Heart left ventricle (tissue), 16 donors: ENCODE data around the gene PKP3. TPM values are rescaled to one million over a fixed set of nuclear protein-coding genes. Genes with fewer than 3 reads are reported as not detected.
A peak's percentile ranks its signal among the peaks of the same experiment; 100 is the strongest.

ENCODE experiments used
- ATAC-seq, 4 donors: fragments of 200-7000 bp; cut with Tn5 transposase; one replicate each; pipeline ENCODE4 v1.9.1; 2020 to 2022; ENCODE audit warnings: moderate library complexity in 4 of 4, mild to moderate bottlenecking in 3 of 4, moderate number of reproducible peaks in 1 of 4
- DNase-seq, 5 donors: peaks; one replicate each; pipeline ENCODE4 v3.0.0-alpha.2; 2020
- H3K27ac ChIP-seq, 12 donors: fragments of 200-600 bp; sonication (generic) in 4 of 12; one replicate each; pipeline versions ENCODE4 v1.5.0 to v1.8.0; 2016 to 2022; ENCODE audit warnings: mild to moderate bottlenecking in 2 of 12
- H3K27me3 ChIP-seq, 9 donors: fragments of 200-600 bp; sonication (generic) in 2 of 9; one replicate each; pipeline versions ENCODE4 v1.5.1 to v1.8.0; 2016 to 2022; ENCODE audit warnings: mild to moderate bottlenecking in 3 of 9
- H3K36me3 ChIP-seq, 9 donors: fragments of 200-600 bp; sonication (generic) in 2 of 9; one replicate each; pipeline versions ENCODE4 v1.5.0 to v1.8.0; 2018 to 2022; ENCODE audit warnings: mild to moderate bottlenecking in 2 of 9
- H3K4me1 ChIP-seq, 12 donors: fragments of 200-600 bp; sonication (generic) in 4 of 12; one replicate each; pipeline versions ENCODE4 v1.5.0 to v1.8.0; 2016 to 2022; ENCODE audit warnings: mild to moderate bottlenecking in 3 of 12
- H3K4me3 ChIP-seq, 12 donors: fragments of 200-600 bp; sonication (generic) in 4 of 12; one replicate each; pipeline versions ENCODE4 v1.5.0 to v1.8.0; 2017 to 2022; ENCODE audit warnings: mild to moderate bottlenecking in 9 of 12, moderate library complexity in 4 of 12
- H3K9me3 ChIP-seq, 12 donors: fragments of 200-600 bp; sonication (generic) in 4 of 12; one replicate each; pipeline versions ENCODE4 v1.5.0 to v1.8.0; 2016 to 2022; ENCODE audit warnings: mild to moderate bottlenecking in 1 of 12
- POLR2A ChIP-seq, 2 donors: fragments of 450-650 bp; IDR thresholded peaks; one replicate each; pipeline ENCODE4 v1.6.1; 2017; ENCODE audit warnings: antibody characterized with exemption in 2 of 2, mild to moderate bottlenecking in 2 of 2, moderate library complexity in 2 of 2
- WGBS, 4 donors: extraction: QIAGEN DNeasy Blood & Tissue Kit in 2 of 4; methylation state at CpG; one replicate each; pipeline versions ENCODE4 v1.1.5 to v1.1.7; 2013 to 2018; 5-methylcytosine and 5-hydroxymethylcytosine counted together
- intact Hi-C, 10 donors: fragments of 100-400 bp; cut with DNase I; formaldehyde crosslinking; loops; one replicate each; pipeline versions ENCODE4 v1.11.1 to v1.14.2; 2022
- polyA plus RNA-seq, 2 donors: library from polyadenylated mRNA; stranded (reverse); fragments of 200-250 nt; gene quantifications; one replicate each; pipeline ENCODE4 v1.2.3, GENCODE V29; 2013
- total RNA-seq, 9 donors: library from RNA; depleted of rRNA in 2 of 9; stranded (reverse); fragments of >200 nt in 2 of 9; fragmentation: NEBNext Ultra II Directional in 3 of 9; extraction: Animal tissue kit (Norgen Biotek cat#: 25700) in 3 of 9; gene quantifications; one replicate each; pipeline versions ENCODE4 v1.1.0 to v1.2.4, GENCODE V29; 2016 to 2023
- TF ChIP-seq, protein P1 (sequence below), 12 donors: fragments of 200-600 bp; sonication (generic) in 4 of 12; IDR thresholded peaks; one replicate each; pipeline versions ENCODE4 v1.5.0 to v1.8.0; 2018 to 2022; ENCODE audit warnings: antibody characterized with exemption in 12 of 12, mild to moderate bottlenecking in 5 of 12
- donor health status: ischemic (EF 13 %, LVEDD 7.1; RV severe dilation, severe dysfunction).
- donor health status: healthy with polysubstance abuse.
- donor health status: DM: no; HTN: yes; CAD: no.
- donor health status: DM: no; HTN: no; CAD: no.
- donor health status: ischemic (EF 25% LVEDD 6.9; RV normal size, moderate dysfunction).
- donor health status: ischemic (EF 25% LVEDD 5.7; RV mildly dilated, moderate dysfunction).
- donor health status: healthy.
- donor health status: DM: yes; HTN: yes; CAD: no.
- donor health status: ischemic (EF 35%, LVEDD 5.7; RV mildly dilated, moderate dysfunction).
- donor health status: nonischemic (EF 11% LVEDD 7.7; RV severe dilation, severe dysfunction).
- donor health status: DM: yes; HTN: yes; CAD: no.
- donor health status: PGD.
- donor health status: ischemic (EF 29% LVEDD 5.4; RV normal size, mild dysfunction).
- donor health status: nonischemic (EF 23%, LVEDD 6.1; RV moderate dilation, normal function).

PKP3 gene
- total and polyA plus RNA-seq, 11 donors = 0.15 to 2.0 (median 0.61) TPM

DNA sequence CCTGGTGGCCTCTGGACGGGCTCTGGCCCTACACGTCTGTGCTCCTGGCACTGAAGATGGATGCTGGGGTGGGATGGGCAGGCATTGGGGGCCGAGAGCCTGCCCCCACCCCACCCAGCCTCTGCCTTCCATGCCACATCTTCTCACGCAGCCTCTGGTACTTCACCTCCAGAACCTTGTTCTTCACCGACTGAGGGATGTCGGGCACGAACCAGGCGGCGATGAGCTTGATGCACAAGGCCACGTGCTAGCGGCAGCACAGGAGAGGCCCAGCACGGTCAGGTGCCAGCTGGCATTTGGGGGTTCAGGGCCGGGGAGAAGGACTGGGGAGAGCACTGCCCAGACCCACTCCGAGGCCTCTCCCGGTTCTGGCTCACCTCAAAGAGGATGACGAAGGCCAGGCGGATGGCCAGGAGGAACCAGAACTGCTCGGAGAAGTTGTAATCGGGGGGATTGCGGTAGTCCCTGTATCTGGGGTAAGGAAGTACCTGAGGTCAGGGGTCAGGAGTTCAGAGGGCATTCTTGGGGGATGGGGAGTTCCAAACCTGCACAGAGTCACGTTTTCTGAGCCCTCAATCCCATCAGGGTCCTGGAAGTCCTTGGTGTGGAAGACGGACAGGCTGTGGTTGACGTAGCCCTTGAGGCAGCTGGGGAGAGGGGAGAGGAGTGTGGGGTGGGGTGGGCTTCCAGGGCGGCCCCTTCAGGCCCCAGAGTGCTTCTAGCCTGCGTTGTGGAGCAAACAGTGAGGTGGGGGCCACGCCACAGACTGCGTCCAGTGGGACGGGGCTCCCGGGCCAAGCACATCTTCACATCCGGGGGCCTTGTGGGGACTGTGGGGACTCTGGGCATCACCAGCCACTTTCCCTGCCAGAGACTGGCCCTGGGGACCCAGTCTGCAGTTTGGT is 24.6 kb downstream of the PKP3 start:
- 84 to 90% (median 85%) methylated on average over 28 to 30 of the region's 30 CpGs for WGBS, 4 donors
- peak in 2 of 5 donors; percentile 18 to 24 for DNase-seq
- Histone ChIP-seq H3K4me1 (peaks cover 0 to 25% (median 13%) of the 10 kb centered on the region in 12 donors), H3K27me3 (peaks cover 4 to 75% (median 30%) of the 10 kb centered on the region in 9 donors), H3K27ac (no peak overlapping the region), H3K9me3 (no peaks in the 10 kb centered on the region), H3K4me3 (no peak overlapping the region), H3K36me3 (no peaks in the 10 kb centered on the region)
- ATAC-seq = no peak
- TF ChIP-seq, protein P1, sequence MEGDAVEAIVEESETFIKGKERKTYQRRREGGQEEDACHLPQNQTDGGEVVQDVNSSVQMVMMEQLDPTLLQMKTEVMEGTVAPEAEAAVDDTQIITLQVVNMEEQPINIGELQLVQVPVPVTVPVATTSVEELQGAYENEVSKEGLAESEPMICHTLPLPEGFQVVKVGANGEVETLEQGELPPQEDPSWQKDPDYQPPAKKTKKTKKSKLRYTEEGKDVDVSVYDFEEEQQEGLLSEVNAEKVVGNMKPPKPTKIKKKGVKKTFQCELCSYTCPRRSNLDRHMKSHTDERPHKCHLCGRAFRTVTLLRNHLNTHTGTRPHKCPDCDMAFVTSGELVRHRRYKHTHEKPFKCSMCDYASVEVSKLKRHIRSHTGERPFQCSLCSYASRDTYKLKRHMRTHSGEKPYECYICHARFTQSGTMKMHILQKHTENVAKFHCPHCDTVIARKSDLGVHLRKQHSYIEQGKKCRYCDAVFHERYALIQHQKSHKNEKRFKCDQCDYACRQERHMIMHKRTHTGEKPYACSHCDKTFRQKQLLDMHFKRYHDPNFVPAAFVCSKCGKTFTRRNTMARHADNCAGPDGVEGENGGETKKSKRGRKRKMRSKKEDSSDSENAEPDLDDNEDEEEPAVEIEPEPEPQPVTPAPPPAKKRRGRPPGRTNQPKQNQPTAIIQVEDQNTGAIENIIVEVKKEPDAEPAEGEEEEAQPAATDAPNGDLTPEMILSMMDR (IDR thresholded peaks at IDR 0.05) = no peak
- TF ChIP-seq POLR2A (IDR thresholded peaks at IDR 0.05) = no peak
- intact Hi-C loops = loop anchor here in 1 of 10 donors (5.0 kb wide), 1 partner anchor 111 kb away; the partner anchor contains the start of gene IFITM2

DNA sequence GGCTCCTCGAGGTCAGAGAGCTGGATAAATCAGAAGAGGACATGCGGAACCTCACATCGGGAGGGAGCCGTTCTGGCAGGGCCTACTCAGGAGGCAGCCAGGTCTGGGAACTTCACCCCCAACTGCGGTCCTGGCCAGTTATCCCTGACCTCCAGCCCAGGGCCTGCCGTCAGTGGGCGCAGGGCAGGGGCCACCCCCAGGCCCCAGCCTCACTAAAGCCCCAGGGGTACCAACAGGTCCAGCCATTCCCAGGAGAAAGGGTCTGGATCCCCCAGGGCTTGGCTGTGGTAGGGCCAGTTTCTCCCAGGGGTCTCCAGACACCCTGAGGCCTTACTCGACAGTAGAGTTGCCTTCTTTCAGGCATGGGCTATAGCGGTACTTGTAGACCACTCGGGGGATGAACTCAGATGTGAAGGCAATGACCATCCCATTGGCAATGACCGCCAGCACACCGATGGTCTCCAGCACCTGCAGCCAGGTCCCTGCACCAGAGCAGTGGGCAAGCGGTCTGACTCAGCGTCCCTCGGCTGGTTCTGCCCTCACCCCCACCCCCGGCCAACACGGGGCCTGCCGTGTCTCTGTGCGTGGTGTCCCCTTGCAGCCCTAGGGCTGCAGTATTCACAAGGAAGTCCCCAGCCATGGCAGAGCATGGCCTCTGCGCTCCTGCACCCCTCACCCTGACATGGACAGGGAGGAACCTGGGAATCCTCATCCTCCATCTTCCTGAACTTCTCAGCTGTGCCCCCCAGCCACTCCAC is 25.4 kb downstream of the PKP3 start:
- Histone ChIP-seq H3K27ac (no peak overlapping the region), H3K4me3 (no peak overlapping the region), H3K9me3 (no peaks in the 10 kb centered on the region), H3K27me3 (peaks cover 4 to 83% (median 33%) of the 10 kb centered on the region in 9 donors), H3K36me3 (no peaks in the 10 kb centered on the region), H3K4me1 (peaks cover 0 to 25% (median 13%) of the 10 kb centered on the region in 12 donors)
- ATAC-seq (no peak), DNase-seq (peak in 3 of 5 donors; percentile 5 to 22 (median 12))
- TF ChIP-seq POLR2A (IDR thresholded peaks at IDR 0.05) = no peak
- TF ChIP-seq, protein P1 (IDR thresholded peaks at IDR 0.05) = no peak
- intact Hi-C loops = loop anchor here in 1 of 10 donors (5.0 kb wide), 1 partner anchor 112 kb away; the partner anchor contains the start of gene IFITM2
- WGBS, 4 donors = 79 to 91% (median 83%) methylated on average over 12 to 20 of the region's 20 CpGs

DNA sequence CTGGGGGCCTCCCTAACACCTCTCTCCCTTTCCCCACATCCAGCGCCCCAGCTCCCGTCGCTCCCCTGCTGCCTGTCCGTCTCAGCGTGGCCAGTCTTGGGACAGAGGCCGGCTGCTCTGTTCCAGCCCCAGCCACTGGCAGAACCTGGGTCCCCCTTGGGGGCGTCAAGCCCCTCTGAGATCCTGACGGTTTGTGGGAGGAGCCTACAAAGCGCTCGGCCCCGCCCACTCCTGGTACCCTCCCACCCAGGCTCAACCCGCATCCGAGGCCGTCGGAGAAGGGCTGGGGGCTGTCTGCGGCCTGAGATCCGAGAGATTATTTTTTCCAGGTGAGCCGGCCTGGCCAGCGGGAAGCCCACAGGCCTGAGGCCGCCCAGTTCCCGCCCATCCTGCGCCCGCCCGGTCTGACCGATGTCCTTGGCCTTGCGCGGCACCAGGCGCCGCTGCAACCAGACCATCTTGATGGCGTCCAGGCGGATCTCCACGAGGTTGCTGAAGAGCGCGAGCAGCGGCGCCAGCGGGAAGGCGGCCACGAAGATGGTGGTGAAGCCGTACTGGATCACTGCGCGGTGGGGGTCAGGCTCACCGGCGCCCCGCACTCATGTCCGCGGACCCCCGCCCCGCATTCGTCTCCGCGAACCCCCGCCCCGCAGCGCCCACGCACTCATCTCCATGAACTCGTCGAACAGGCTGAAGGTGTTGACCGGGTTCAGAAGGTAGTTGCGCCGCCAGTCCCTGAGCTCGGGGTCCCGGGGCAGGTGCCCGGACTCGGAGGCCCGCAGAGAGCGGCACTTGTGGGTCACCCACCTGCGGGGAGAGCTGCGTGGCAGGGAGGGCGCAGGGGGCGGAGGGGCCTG is 26.3 kb downstream of the PKP3 start:
- no peaks in the 10 kb centered on the region for H3K9me3 ChIP-seq
- no peak overlapping the region for H3K27ac ChIP-seq
- peaks cover 0 to 25% (median 13%) of the 10 kb centered on the region in 12 donors for H3K4me1 ChIP-seq
- DNase-seq (peak in 4 of 5 donors; percentile 9 to 62 (median 20)), ATAC-seq (no peak)
- H3K36me3 ChIP-seq = no peaks in the 10 kb centered on the region
- intact Hi-C loops = no loop called here
- TF ChIP-seq, protein P1 (IDR thresholded peaks at IDR 0.05) = no peak
- TF ChIP-seq POLR2A (IDR thresholded peaks at IDR 0.05) = no peak
- peaks cover 4 to 89% (median 34%) of the 10 kb centered on the region in 9 donors for H3K27me3 ChIP-seq
- no peak overlapping the region for H3K4me3 ChIP-seq
- WGBS, 4 donors = 46 to 65% (median 50%) methylated on average over 38 to 71 of the region's 71 CpGs
